NB4 (cell line): Measurements from ENCODE around the gene TTLL5.

Experiments
- DNase-seq: peaks from one replicate; pipeline ENCODE4 v3.0.0; 2010; ENCODE audit warnings: low read depth
- H3K4me3 ChIP-seq: one replicate; pipeline ENCODE4 v1.5.1; 2011; ENCODE audit warnings: mild to moderate bottlenecking, low read depth, low read length, moderate library complexity
- MAX ChIP-seq: IDR thresholded peaks from 2 replicates; pipeline ENCODE4 v1.6.1; 2011; ENCODE audit warnings: low read depth, low read length
- MYC ChIP-seq: IDR thresholded peaks from 2 replicates; pipeline ENCODE4 v1.6.1; 2011; ENCODE audit warnings: low read depth, low read length
- POLR2A ChIP-seq: IDR thresholded peaks from 2 replicates; pipeline ENCODE4 v1.6.1; 2011; ENCODE audit warnings: mild to moderate bottlenecking; ENCODE audit not compliant: insufficient read length; ENCODE audit errors: extremely low read depth
- TF ChIP-seq, protein P1 (sequence below): IDR thresholded peaks from one replicate; pipeline ENCODE4 v1.5.1; 2012; ENCODE audit warnings: low read depth, low read length

TTLL5 gene

DNA sequence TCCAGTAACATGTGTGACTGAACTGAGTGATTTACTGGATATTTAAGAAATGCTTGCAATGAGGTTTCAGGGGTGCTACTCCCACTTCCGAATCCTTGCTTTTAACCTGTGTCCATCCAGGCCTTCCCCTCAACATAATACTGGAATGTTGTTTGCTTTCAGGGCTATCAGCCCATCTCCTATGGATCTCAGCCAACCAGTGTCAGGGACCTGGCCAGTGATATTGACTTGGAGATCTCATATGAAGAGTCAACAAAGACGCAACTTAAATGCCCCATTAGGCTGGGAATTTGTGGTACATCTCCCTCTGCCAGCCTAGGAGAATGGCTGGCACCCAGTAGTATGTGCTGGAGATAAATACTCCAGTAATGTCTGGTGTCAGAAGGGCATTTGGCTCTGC lies 323.6 kb downstream of the TTLL5 start:
- TF ChIP-seq MAX: no peak
- no peak overlapping the region for H3K4me3 ChIP-seq
- no peak for DNase-seq

DNA sequence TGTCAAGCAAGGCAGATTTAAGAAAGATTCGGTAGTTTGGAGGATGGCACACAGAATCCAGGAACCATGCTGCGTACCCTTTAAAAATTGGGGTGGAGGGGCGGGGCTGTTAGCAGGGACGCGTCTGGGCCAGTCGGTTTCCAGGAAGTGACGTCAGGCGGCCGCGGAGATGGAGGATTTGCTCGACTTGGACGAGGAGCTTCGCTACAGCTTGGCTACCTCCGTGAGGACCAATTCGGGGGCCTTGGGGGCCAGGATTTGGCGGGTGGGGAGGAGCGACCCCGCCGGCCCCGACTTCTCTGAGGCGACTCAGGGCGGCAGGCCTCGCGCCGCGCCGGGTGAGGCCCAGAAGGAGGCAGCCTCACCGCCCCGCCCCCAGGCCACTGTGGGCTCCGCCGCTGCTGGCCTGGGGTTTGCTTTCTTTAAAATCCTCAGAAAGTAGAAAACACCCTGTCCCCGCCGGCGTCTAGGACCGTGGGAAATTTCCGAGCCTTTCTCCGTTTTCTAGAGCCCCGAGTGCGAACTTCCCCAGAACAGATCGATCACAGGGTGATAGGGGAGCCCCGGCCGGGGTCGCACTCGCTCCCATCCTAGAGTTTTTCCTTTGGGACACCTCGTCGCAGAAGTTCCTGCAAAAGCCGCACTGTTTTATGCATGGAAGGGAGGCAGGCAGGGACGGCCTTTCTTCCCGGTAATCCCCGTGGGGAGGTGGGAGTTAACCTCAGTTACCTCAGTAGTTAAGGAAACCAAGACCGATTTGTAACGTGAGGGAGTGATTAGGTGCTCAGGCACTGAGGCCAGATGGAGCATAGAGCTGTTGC lies 324.8 kb downstream of the TTLL5 start, which contains the start of gene IFT43:
IFT43 (plus strand) TSS at position 146 of the 821 bp plus-strand sequence; CDS start at position 170, 24 bp downstream.
- DNase-seq: peak; percentile 75
- TF ChIP-seq POLR2A (no peak), MYC (no peak), MAX (no peak)
- TF ChIP-seq, protein P1, sequence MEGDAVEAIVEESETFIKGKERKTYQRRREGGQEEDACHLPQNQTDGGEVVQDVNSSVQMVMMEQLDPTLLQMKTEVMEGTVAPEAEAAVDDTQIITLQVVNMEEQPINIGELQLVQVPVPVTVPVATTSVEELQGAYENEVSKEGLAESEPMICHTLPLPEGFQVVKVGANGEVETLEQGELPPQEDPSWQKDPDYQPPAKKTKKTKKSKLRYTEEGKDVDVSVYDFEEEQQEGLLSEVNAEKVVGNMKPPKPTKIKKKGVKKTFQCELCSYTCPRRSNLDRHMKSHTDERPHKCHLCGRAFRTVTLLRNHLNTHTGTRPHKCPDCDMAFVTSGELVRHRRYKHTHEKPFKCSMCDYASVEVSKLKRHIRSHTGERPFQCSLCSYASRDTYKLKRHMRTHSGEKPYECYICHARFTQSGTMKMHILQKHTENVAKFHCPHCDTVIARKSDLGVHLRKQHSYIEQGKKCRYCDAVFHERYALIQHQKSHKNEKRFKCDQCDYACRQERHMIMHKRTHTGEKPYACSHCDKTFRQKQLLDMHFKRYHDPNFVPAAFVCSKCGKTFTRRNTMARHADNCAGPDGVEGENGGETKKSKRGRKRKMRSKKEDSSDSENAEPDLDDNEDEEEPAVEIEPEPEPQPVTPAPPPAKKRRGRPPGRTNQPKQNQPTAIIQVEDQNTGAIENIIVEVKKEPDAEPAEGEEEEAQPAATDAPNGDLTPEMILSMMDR: no peak
- H3K4me3 ChIP-seq: peak within 1 kb of the TSS; percentile 63

DNA sequence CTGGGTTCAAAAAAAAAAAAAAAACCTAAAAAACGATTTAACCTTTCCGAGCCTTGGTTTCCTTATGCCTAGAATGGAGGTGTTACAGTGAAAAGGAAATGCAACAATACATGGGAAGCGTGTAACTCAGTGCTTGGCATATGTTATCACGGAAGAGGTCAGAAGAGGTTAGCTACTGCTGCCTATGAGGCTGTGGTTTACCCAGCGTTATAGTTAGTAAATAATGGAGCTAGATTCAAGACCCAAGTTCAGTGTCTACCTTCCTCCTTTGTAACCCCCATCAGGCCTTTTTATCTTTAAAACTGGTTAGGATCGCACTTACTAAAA lies 325.4 kb downstream of the TTLL5 start:
- no peak for DNase-seq
- H3K4me3 ChIP-seq: peak overlapping the region; percentile 63
- no peak for TF ChIP-seq MYC
- no peak for TF ChIP-seq MAX

- TF ChIP-seq MAX (no peak), POLR2A (no peak), MYC (no peak)
- TF ChIP-seq, protein P1: no peak
- peak; percentile 53 for DNase-seq
- no peak overlapping the region for H3K4me3 ChIP-seq
Measured at GRCh38 chr14:75987201-75987970, 326.3 kb downstream of the TTLL5 start.

DNA sequence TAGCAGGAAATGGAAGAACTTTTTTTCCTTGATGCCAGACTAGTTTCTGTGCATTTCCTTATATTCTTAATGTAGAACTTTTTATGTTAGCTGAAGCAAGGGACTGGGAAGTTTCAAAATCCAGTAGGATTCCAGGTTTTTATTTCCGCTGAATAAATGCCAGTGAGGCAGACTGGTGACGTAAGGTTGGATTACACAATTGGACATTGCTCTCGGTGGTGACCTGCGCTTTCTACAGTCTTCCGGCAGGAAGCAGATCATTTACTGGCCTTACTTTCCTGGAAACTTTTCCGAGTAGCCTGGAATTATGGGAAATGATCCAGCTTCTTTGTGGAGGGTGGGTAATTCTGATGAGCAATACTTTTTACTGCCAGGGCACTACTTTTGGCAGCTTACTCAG lies 328.1 kb downstream of the TTLL5 start:
- TF ChIP-seq MYC: no peak
- TF ChIP-seq POLR2A: no peak
- no peak for TF ChIP-seq MAX
- TF ChIP-seq, protein P1: no peak

GRCh38 chr14:75990297-75990696 lies 329.3 kb downstream of the TTLL5 start:
- TF ChIP-seq MAX (no peak), MYC (no peak), POLR2A (no peak)
- TF ChIP-seq, protein P1: no peak
- no peak for DNase-seq
- no peak overlapping the region for H3K4me3 ChIP-seq

More for the DNA sequence above, 328.1 kb downstream of the TTLL5 start:
- no peak overlapping the region for H3K4me3 ChIP-seq
- no peak for DNase-seq
